H1 (cell line): ENCODE data around the gene RALGDS. TPM values are rescaled to one million over a fixed set of nuclear protein-coding genes. Genes with fewer than 3 reads are reported as not detected.
"Not testable (repeated sequence)": the region's sequence is repeated elsewhere in the genome, so short reads cannot be mapped to it uniquely, and the experiment has no call there.

ENCODE experiments used
- CTCF ChIA-PET: fragments of 300-600 bp; sonication (Branson Sonifier 250); formaldehyde crosslinking; loops from one replicate; lab custom pipeline; 2021; ENCODE audit not compliant: partially characterized antibody; lab: Charles Lee
- POLR2A ChIA-PET: fragments of 300-600 bp; sonication (Branson Sonifier 250); formaldehyde crosslinking; loops from one replicate; lab custom pipeline; 2021; ENCODE audit warnings: inconsistent platforms; ENCODE audit not compliant: partially characterized antibody; lab: Charles Lee
- DNase-seq, 2 experiments: peaks; one replicate each; pipeline versions ENCODE4 v3.0.0 to v3.0.0-alpha.2; 2010 to 2022; ENCODE audit warnings: low spot score in 2 of 2, low read depth in 1 of 2, mixed read lengths in 1 of 2
- FAIRE-seq: peaks from 2 replicates; lab custom pipeline; 2011; peaks lifted over from hg19 to GRCh38; lab: Jason Lieb, UNC
- H2AFZ ChIP-seq: 2 replicates; pipeline ENCODE4 v1.8.1; 2012; ENCODE audit warnings: low read length, inconsistent platforms
- H2AK5ac ChIP-seq: 2 replicates; pipeline ENCODE4 v1.6.1; 2013; ENCODE audit warnings: low read depth, low read length
- H2BK120ac ChIP-seq: replicated peaks from 2 replicates; pipeline ENCODE3; 2013; ENCODE audit warnings: low read depth, low read length, inconsistent platforms
- H2BK12ac ChIP-seq: 2 replicates; pipeline ENCODE4 v1.6.1; 2013; ENCODE audit warnings: low read depth, low read length
- H2BK15ac ChIP-seq: 2 replicates; pipeline ENCODE4 v1.6.1; 2013; ENCODE audit warnings: low read length
- H2BK20ac ChIP-seq: 2 replicates; pipeline ENCODE4 v1.6.1; 2013; ENCODE audit warnings: low read length
- H2BK5ac ChIP-seq: 2 replicates; pipeline ENCODE4 v1.6.1; 2013; ENCODE audit warnings: low read depth, low read length
- H3K14ac ChIP-seq: 2 replicates; pipeline ENCODE4 v1.6.1; 2013; ENCODE audit warnings: inconsistent platforms; ENCODE audit not compliant: insufficient read length
- H3K18ac ChIP-seq: 2 replicates; pipeline ENCODE4 v1.6.1; 2013; ENCODE audit warnings: low read length; ENCODE audit errors: extremely low read depth
- H3K23ac ChIP-seq: 2 replicates; pipeline ENCODE4 v1.6.1; 2013; ENCODE audit warnings: inconsistent platforms; ENCODE audit not compliant: insufficient read length
- H3K23me2 ChIP-seq: 2 replicates; pipeline ENCODE4 v1.6.1; 2013; ENCODE audit warnings: low read depth, low read length
- H3K27ac ChIP-seq: 2 replicates; pipeline ENCODE4 v1.6.1; 2011; ENCODE audit warnings: low read depth, low read length, inconsistent platforms
- H3K27me3 ChIP-seq, 4 experiments: replicated peaks in 1 of 4; 1 replicate in 1 of 4; 2 replicates in 3 of 4; pipeline versions ENCODE4 v1.6.1 to v1.8.1; 2011 to 2013; ENCODE audit warnings: low read length in 3 of 4, mild to moderate bottlenecking in 3 of 4, inconsistent platforms in 2 of 4, mixed read lengths in 2 of 4, moderate library complexity in 1 of 4; ENCODE audit not compliant: control insufficient read depth in 3 of 4, insufficient read depth in 3 of 4; ENCODE audit errors: extremely low read depth in 1 of 4
- H3K36me3 ChIP-seq, 4 experiments: 2 replicates each; pipeline versions ENCODE4 v1.6.1 to v1.8.1; 2011 to 2013; ENCODE audit warnings: mild to moderate bottlenecking in 4 of 4, low read length in 3 of 4, moderate library complexity in 2 of 4, control low read depth in 1 of 4, inconsistent platforms in 1 of 4; ENCODE audit not compliant: insufficient read depth in 4 of 4, control insufficient read depth in 2 of 4
- H3K4ac ChIP-seq: replicated peaks from 2 replicates; pipeline ENCODE3; 2013; ENCODE audit warnings: low read length, low read depth, mixed read lengths, inconsistent platforms; ENCODE audit not compliant: insufficient read length
- H3K4me1 ChIP-seq, 4 experiments: replicated peaks in 1 of 4; 1 replicate in 1 of 4; 2 replicates in 3 of 4; pipeline versions ENCODE4 v1.6.1 to v1.8.1; 2011 to 2013; ENCODE audit warnings: low read length in 3 of 4, inconsistent platforms in 2 of 4, mixed read lengths in 1 of 4; ENCODE audit not compliant: insufficient read depth in 4 of 4, control insufficient read depth in 3 of 4
- H3K4me2 ChIP-seq, 2 experiments: 2 replicates each; pipeline versions ENCODE4 v1.6.1 to v1.8.1; 2011 to 2013; ENCODE audit warnings: low read depth in 2 of 2, low read length in 2 of 2, control low read depth in 1 of 2, inconsistent platforms in 1 of 2, mild to moderate bottlenecking in 1 of 2; ENCODE audit not compliant: insufficient read depth in 1 of 2
- H3K4me3 ChIP-seq, 4 experiments: fragments of 200-600, 300-600 bp in 1 of 4; sonication (generic), shearing (Covaris generic), sonication (Bioruptor Twin) in 1 of 4; 2 replicates each; pipeline versions ENCODE4 v1.5.1 to v1.8.1; 2011 to 2016; ENCODE audit warnings: low read length in 4 of 4, low read depth in 3 of 4, control low read depth in 2 of 4, inconsistent platforms in 2 of 4, mild to moderate bottlenecking in 2 of 4, mixed read lengths in 1 of 4, moderate library complexity in 1 of 4; ENCODE audit not compliant: insufficient read depth in 2 of 4; ENCODE audit errors: extremely low read depth in 1 of 4
- H3K56ac ChIP-seq: replicated peaks from 2 replicates; pipeline ENCODE3; 2013; ENCODE audit warnings: low read depth, mild to moderate bottlenecking, mixed read lengths, low read length, inconsistent platforms; ENCODE audit not compliant: insufficient read length
- H3K79me1 ChIP-seq: 2 replicates; pipeline ENCODE4 v1.6.1; 2013; ENCODE audit warnings: low read depth, low read length, control low read depth
- H3K79me2 ChIP-seq, 2 experiments: 2 replicates each; pipeline versions ENCODE4 v1.6.1 to v1.8.1; 2012 to 2013; ENCODE audit warnings: low read length in 2 of 2, mild to moderate bottlenecking in 2 of 2, inconsistent platforms in 1 of 2; ENCODE audit not compliant: insufficient read depth in 2 of 2, control insufficient read depth in 1 of 2
- H3K9ac ChIP-seq, 4 experiments: replicated peaks in 1 of 4; 1 replicate in 1 of 4; 2 replicates in 3 of 4; pipeline versions ENCODE4 v1.6.1 to v1.8.1; 2011 to 2013; ENCODE audit warnings: low read depth in 3 of 4, low read length in 3 of 4, control low read depth in 2 of 4, mild to moderate bottlenecking in 2 of 4, moderate library complexity in 2 of 4, inconsistent platforms in 1 of 4; ENCODE audit errors: extremely low read depth in 1 of 4
- H3K9me3 ChIP-seq, 2 experiments: 2 replicates each; pipeline versions ENCODE4 v1.6.1 to v1.8.1; 2012 to 2013; ENCODE audit warnings: mild to moderate bottlenecking in 2 of 2, moderate library complexity in 2 of 2, control low read depth in 1 of 2, inconsistent platforms in 1 of 2, low read depth in 1 of 2, low read length in 1 of 2, mixed read lengths in 1 of 2; ENCODE audit not compliant: insufficient read depth in 2 of 2
- H4K20me1 ChIP-seq, 2 experiments: replicated peaks in 1 of 2; 2 replicates each; pipeline versions ENCODE3 to v1.8.1; 2011 to 2013; ENCODE audit warnings: inconsistent platforms in 2 of 2, low read length in 2 of 2, mild to moderate bottlenecking in 1 of 2; ENCODE audit not compliant: insufficient read depth in 2 of 2, control insufficient read depth in 1 of 2
- H4K5ac ChIP-seq: 2 replicates; pipeline ENCODE4 v1.6.1; 2013; ENCODE audit warnings: low read length, low read depth, mixed read lengths, inconsistent platforms; ENCODE audit not compliant: insufficient read length
- H4K8ac ChIP-seq: 2 replicates; pipeline ENCODE4 v1.8.0; 2013; ENCODE audit warnings: mild to moderate bottlenecking, moderate library complexity, low read length, inconsistent platforms; ENCODE audit not compliant: insufficient read depth; ENCODE audit errors: extremely low read depth
- H4K91ac ChIP-seq: replicated peaks from 2 replicates; pipeline ENCODE3; 2013; ENCODE audit warnings: low read length, mixed read lengths, inconsistent platforms; ENCODE audit not compliant: insufficient read length
- WGBS, 2 experiments: shearing (Covaris generic) in 1 of 2; methylation state at CpG; one replicate each; pipeline versions ENCODE4 v1.1.6 to v1.1.7; 2013 to 2015; ENCODE audit warnings: low lambda C conversion rate in 2 of 2, mixed read lengths in 2 of 2, inconsistent platforms in 1 of 2, low coverage in 1 of 2, missing lambda C conversion rate in 1 of 2; ENCODE audit not compliant: insufficient replicate concordance in 2 of 2, insufficient coverage in 1 of 2, insufficient read length in 1 of 2; ENCODE audit errors: extremely low coverage in 1 of 2, missing lambda C conversion rate in 1 of 2; 5-methylcytosine and 5-hydroxymethylcytosine counted together
- polyA plus RNA-seq, 7 experiments: library from polyadenylated mRNA; depleted of rRNA in 3 of 7; stranded (reverse) in 5 of 7; unstranded in 2 of 7; fragments of >200 nt in 5 of 7; fragments of 200-250 nt in 2 of 7; gene quantifications; 1 replicate in 5 of 7; 2 replicates in 1 of 7; 4 replicates in 1 of 7; pipeline versions ENCODE4 v1.2.1 to v1.2.3, GENCODE V29; 2011 to 2013; ENCODE audit warnings: missing spikeins in 2 of 7, mixed read lengths in 2 of 7
- total RNA-seq: library from RNA; stranded (reverse); fragmentation: NEBNext Ultra II Directional; extraction: Animal tissue kit (Norgen Biotek cat#: 25700); gene quantifications from 2 replicates; pipeline ENCODE4 v1.2.1, GENCODE V29; 2021

RALGDS gene
- total and polyA plus RNA-seq, 2 of the 8 experiments (the other 6 are each of a cell fraction or from before 2014, with no cell fraction given) = 14.5 to 25.5 TPM

DNA sequence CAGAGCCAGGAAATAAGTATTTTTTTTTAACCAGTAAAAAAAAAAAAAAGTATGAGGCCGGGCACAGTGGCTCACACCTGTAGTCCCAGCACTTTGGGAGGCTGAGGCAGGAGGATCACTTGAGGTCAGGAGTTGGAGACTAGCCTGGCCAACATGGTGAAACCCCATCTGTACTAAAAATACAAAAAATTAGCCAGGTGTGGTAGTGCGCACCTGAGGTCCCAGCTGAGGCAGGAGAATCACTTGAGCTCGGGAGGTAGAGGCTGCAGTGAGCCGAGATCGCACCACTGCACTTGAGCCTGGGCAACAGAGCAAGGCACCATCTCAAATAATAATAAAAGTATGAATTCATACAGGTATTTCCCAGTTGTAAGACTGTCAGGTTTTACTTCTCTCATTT lies 48.8 kb downstream of the RALGDS start:
- H3K18ac ChIP-seq, FAIRE-seq, H2BK12ac ChIP-seq, H3K27ac ChIP-seq, H3K79me1 ChIP-seq, H3K4ac ChIP-seq, H3K4me2 ChIP-seq, H3K23ac ChIP-seq, H2BK20ac ChIP-seq, H2BK5ac ChIP-seq, H3K79me2 ChIP-seq, DNase-seq, H3K36me3 ChIP-seq, H3K23me2 ChIP-seq, H2BK15ac ChIP-seq, H3K56ac ChIP-seq, H2AK5ac ChIP-seq, POLR2A ChIA-PET, H4K8ac ChIP-seq, H4K5ac ChIP-seq, H3K4me3 ChIP-seq, H3K9me3 ChIP-seq, H3K27me3 ChIP-seq, H3K9ac ChIP-seq, H2AFZ ChIP-seq, H4K91ac ChIP-seq, H3K4me1 ChIP-seq, H3K14ac ChIP-seq, H2BK120ac ChIP-seq, H4K20me1 ChIP-seq: not testable (repeated sequence)
- WGBS, 2 experiments = 89% methylated on average over 5 of the region's 5 CpGs; no CpG with 5 or more reads in 1 of the 2 experiments
- CTCF ChIA-PET = interaction anchor here (1.0 kb wide), 2 partner anchors 15 to 40 kb away, joined by 3 read pairs; no protein-coding TSS in a partner anchor
